Upper lobe of left lung (tissue), 4 donors: ENCODE measurements around the gene MEF2C.

Source experiments
- EP300 ChIP-seq, 4 donors: sonication (generic); formaldehyde crosslinking; IDR thresholded peaks; one replicate each; pipeline ENCODE4 v1.5.1; 2017; ENCODE audit warnings: antibody characterized with exemption in 4 of 4, control low read depth in 2 of 4
- POLR2A ChIP-seq, 4 donors: fragments of 450-650 bp; IDR thresholded peaks; one replicate each; pipeline ENCODE4 v1.5.1; 2016 to 2017; ENCODE audit warnings: antibody characterized with exemption in 4 of 4, mild to moderate bottlenecking in 2 of 4
- POLR2AphosphoS5 ChIP-seq, 2 donors: sonication (generic); formaldehyde crosslinking; IDR thresholded peaks; one replicate each; pipeline ENCODE4 v1.5.1; 2017; ENCODE audit warnings: antibody characterized with exemption in 2 of 2
- TF ChIP-seq, protein P1 (sequence below), 6 experiments: fragments of 450-650 bp in 4 of 6; fragments of 200-600 bp in 2 of 6; sonication (generic) in 2 of 6; IDR thresholded peaks; one replicate each; pipeline ENCODE4 v1.5.1; 2016 to 2019; ENCODE audit warnings: antibody characterized with exemption in 6 of 6

DNA sequence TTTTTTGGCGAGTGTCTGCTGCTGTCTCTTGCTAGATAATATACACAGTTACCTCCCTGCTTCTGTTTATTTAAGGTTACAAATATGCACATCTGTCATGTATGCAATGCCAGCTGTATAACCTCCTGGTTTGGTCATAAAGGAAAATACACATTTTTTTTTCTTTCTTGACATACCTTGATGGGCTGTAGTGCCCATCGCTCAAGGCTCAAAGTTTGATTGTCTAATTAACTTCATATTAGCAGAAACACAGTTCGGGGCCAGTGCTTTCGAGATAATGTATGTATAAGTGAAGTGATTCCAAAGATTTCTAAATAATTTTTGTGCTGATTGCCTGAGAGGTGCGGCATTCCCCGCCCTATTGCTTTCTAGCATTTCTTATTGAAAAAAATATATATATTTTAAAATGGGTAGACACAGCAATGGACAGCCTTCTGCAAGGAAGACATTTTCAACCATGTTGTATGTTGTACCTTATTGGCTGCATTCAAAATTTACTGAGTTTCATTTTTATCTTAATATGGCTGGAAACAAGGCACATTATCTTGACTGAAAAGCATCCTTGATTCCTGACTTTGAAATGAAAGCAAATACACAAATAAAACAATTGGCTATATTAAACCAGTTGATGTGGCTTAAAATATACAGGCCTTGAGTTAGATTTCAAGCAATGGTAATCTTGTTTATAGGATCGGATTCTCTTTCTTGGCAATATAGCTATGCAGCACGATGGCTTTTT lies 206.2 kb downstream of the MEF2C start:
- TF ChIP-seq, protein P1, sequence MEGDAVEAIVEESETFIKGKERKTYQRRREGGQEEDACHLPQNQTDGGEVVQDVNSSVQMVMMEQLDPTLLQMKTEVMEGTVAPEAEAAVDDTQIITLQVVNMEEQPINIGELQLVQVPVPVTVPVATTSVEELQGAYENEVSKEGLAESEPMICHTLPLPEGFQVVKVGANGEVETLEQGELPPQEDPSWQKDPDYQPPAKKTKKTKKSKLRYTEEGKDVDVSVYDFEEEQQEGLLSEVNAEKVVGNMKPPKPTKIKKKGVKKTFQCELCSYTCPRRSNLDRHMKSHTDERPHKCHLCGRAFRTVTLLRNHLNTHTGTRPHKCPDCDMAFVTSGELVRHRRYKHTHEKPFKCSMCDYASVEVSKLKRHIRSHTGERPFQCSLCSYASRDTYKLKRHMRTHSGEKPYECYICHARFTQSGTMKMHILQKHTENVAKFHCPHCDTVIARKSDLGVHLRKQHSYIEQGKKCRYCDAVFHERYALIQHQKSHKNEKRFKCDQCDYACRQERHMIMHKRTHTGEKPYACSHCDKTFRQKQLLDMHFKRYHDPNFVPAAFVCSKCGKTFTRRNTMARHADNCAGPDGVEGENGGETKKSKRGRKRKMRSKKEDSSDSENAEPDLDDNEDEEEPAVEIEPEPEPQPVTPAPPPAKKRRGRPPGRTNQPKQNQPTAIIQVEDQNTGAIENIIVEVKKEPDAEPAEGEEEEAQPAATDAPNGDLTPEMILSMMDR (IDR thresholded peaks at IDR 0.05) = no peak
- TF ChIP-seq POLR2A (IDR thresholded peaks at IDR 0.05) (no peak), POLR2AphosphoS5 (IDR thresholded peaks at IDR 0.05) (no peak), EP300 (IDR thresholded peaks at IDR 0.05) (no peak)
